Adrenal gland (tissue), 5 donors: ENCODE measurements around the gene SLC26A2.
"Not testable (repeated sequence)": the region's sequence is repeated elsewhere in the genome, so short reads cannot be mapped to it uniquely, and the experiment has no call there.

ENCODE experiments used
- CTCF ChIP-seq, 6 experiments: fragments of 450-650 bp in 4 of 6; fragments of 200-600 bp in 2 of 6; sonication (generic) in 1 of 6; IDR thresholded peaks; 1 replicate in 5 of 6; 2 replicates in 1 of 6; pipeline versions ENCODE4 v1.5.1 to v1.8.0; 2016 to 2021; ENCODE audit warnings: antibody characterized with exemption in 6 of 6, mild to moderate bottlenecking in 2 of 6, moderate library complexity in 1 of 6
- POLR2A ChIP-seq, 2 donors: fragments of 450-650 bp; IDR thresholded peaks; one replicate each; pipeline ENCODE4 v1.6.1; 2017; ENCODE audit warnings: antibody characterized with exemption in 2 of 2, mild to moderate bottlenecking in 2 of 2, moderate library complexity in 1 of 2
- donor health status: DM: no; HTN: no; CAD: no.

DNA sequence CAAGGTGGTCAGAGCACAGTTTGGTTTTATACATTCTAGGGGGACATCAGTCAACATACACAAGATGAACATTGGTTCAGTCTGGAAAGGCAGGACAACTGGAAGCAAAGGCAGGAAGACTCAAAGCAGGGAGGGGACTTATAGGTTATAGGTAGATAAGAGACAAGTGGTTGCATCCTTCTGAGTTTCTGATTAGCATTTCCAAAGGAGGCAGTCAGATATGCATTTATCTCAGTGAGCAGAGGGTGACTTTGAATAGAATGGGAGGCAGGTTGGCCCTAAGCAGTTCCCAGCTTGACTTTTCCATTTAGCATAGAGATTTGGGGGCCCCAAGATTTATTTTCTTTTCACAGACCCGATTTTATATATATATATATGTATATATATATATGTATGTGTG lies 67.5 kb downstream of the SLC26A2 start:
- not testable (repeated sequence) for TF ChIP-seq CTCF, POLR2A (IDR thresholded peaks at IDR 0.05)
